Activated CD4-positive, CD25-positive, alpha-beta regulatory T cell treated with anti-CD3 and anti-CD28 coated beads, Interleukin-2, amount 50 U/mL, for 16 hours (primary cell): ENCODE data around the gene SSTR5.

Source experiments
- DNase-seq: peaks from one replicate; pipeline ENCODE4 v3.0.0-alpha.2; 2020; ENCODE audit warnings: low read depth, low spot score

SSTR5 gene

GRCh38 chr16:1054660-1055556, 17.6 kb upstream of the SSTR5 start:
- DNase-seq = no peak

GRCh38 chr16:1055557-1055924, 17.0 kb upstream of the SSTR5 start:
- no peak for DNase-seq

GRCh38 chr16:1056196-1056595, 16.4 kb upstream of the SSTR5 start:
- DNase-seq = no peak

- DNase-seq = peak; percentile 23
Observed at GRCh38 chr16:1057252-1057932, 15.2 kb upstream of the SSTR5 start.

- no peak for DNase-seq
Observed at GRCh38 chr16:1058216-1058615, 14.3 kb upstream of the SSTR5 start.

- no peak for DNase-seq
Observed at GRCh38 chr16:1059310-1059709, 13.2 kb upstream of the SSTR5 start.

- no peak for DNase-seq
Observed at GRCh38 chr16:1060416-1061340, 11.9 kb upstream of the SSTR5 start.

GRCh38 chr16:1061769-1062505, 10.6 kb upstream of the SSTR5 start:
- DNase-seq = no peak

- DNase-seq = no peak
Observed at GRCh38 chr16:1062895-1063294, 9.7 kb upstream of the SSTR5 start.

- DNase-seq = no peak
Observed at GRCh38 chr16:1063728-1064127, 8.8 kb upstream of the SSTR5 start.

- no peak for DNase-seq
Observed at GRCh38 chr16:1065469-1066128, 6.9 kb upstream of the SSTR5 start.

GRCh38 chr16:1066584-1067172, 5.9 kb upstream of the SSTR5 start:
- no peak for DNase-seq

GRCh38 chr16:1067629-1068028, 4.9 kb upstream of the SSTR5 start:
- DNase-seq = no peak

GRCh38 chr16:1068451-1068850, 4.1 kb upstream of the SSTR5 start:
- DNase-seq = no peak

GRCh38 chr16:1069154-1069553, 3.4 kb upstream of the SSTR5 start:
- no peak for DNase-seq

GRCh38 chr16:1070084-1070863, 2.3 kb upstream of the SSTR5 start:
- DNase-seq = no peak

- no peak for DNase-seq
Observed at GRCh38 chr16:1070864-1071408, 1.6 kb upstream of the SSTR5 start.

- no peak for DNase-seq
Observed at GRCh38 chr16:1071561-1072225, 854 bp upstream of the SSTR5 start.

GRCh38 chr16:1073262-1073558, 663 bp downstream of the SSTR5 start:
- no peak for DNase-seq
